Measurements from ENCODE around the gene NUDT8.
"Not testable (repeated sequence)": the region's sequence is repeated elsewhere in the genome, so short reads cannot be mapped to it uniquely, and the experiment has no call there.

The NUDT8 gene

GRCh38 chr11:67618901-67619659 lies 10.7 kb downstream of the NUDT8 start:
- POLR2A ChIA-PET; DNase-seq (ENCODE audit: extremely low spot score); CTCF ChIA-PET: not testable (repeated sequence)

- POLR2A ChIA-PET: no interaction called here
- DNase-seq (ENCODE audit: extremely low spot score): no peak
- TF ChIP-seq TARDBP (IDR thresholded peaks at IDR 0.05): no peak
- TF ChIP-seq FOXK2 (IDR thresholded peaks at IDR 0.05): no peak
- TF ChIP-seq FOXM1 (IDR thresholded peaks at IDR 0.05; ENCODE audit: borderline replicate concordance): no peak
- TF ChIP-seq ZNF384 (IDR thresholded peaks at IDR 0.05): no peak
- TF ChIP-seq ELF4 (IDR thresholded peaks at IDR 0.05): no peak
- TF ChIP-seq ARNT (IDR thresholded peaks at IDR 0.05): no peak
- no peak for TF ChIP-seq CTBP1 (IDR thresholded peaks at IDR 0.05; ENCODE audit: borderline replicate concordance)
- CTCF ChIA-PET: interaction anchor here (1.1 kb wide), 1 partner anchor 12 kb away, joined by 4 read pairs; the partner anchor contains the start of gene NUDT8
Observed at GRCh38 chr11:67617243-67617953, 12.3 kb downstream of the NUDT8 start.

- ChIA-PET CTCF (interaction anchor here (1.8 kb wide), 1 partner anchor 13 kb away, joined by 10 read pairs; the partner anchor contains the start of gene NUDT8), POLR2A (no interaction called here)
- no peak for TF ChIP-seq BHLHE40 (IDR thresholded peaks at IDR 0.05; ENCODE audit: borderline replicate concordance)
- no peak for TF ChIP-seq ZNF384 (IDR thresholded peaks at IDR 0.05)
- TF ChIP-seq TARDBP (IDR thresholded peaks at IDR 0.05): no peak
- TF ChIP-seq CTBP1 (IDR thresholded peaks at IDR 0.05; ENCODE audit: borderline replicate concordance): no peak
- no peak for TF ChIP-seq L3MBTL2 (conservative IDR thresholded peaks at IDR 0.05)
- TF ChIP-seq SP1 (IDR thresholded peaks at IDR 0.05): no peak
- TF ChIP-seq FOXA1 (IDR thresholded peaks at IDR 0.05): no peak
- no peak for TF ChIP-seq FOXK2 (IDR thresholded peaks at IDR 0.05)
- no peak for TF ChIP-seq FOXM1 (IDR thresholded peaks at IDR 0.05; ENCODE audit: borderline replicate concordance)
- no peak for TF ChIP-seq ELF4 (IDR thresholded peaks at IDR 0.05)
- TF ChIP-seq ARNT (IDR thresholded peaks at IDR 0.05): no peak
- no peak for TF ChIP-seq NFRKB (IDR thresholded peaks at IDR 0.05)
- TF ChIP-seq HDGF (IDR thresholded peaks at IDR 0.05; ENCODE audit: borderline replicate concordance): no peak
- TF ChIP-seq LEF1 (IDR thresholded peaks at IDR 0.05; ENCODE audit: borderline replicate concordance): no peak
- TF ChIP-seq PKNOX1 (IDR thresholded peaks at IDR 0.05): no peak
- TF ChIP-seq SUZ12 (IDR thresholded peaks at IDR 0.05): no peak
Observed at GRCh38 chr11:67616431-67617242, 13.1 kb downstream of the NUDT8 start.

GRCh38 chr11:67615728-67616430 lies 13.9 kb downstream of the NUDT8 start:
- TF ChIP-seq SUZ12 (IDR thresholded peaks at IDR 0.05): no peak
- TF ChIP-seq NFRKB (IDR thresholded peaks at IDR 0.05): no peak
- no peak for TF ChIP-seq FOXA1 (IDR thresholded peaks at IDR 0.05)
- TF ChIP-seq HDGF (IDR thresholded peaks at IDR 0.05; ENCODE audit: borderline replicate concordance): no peak
- TF ChIP-seq LEF1 (IDR thresholded peaks at IDR 0.05; ENCODE audit: borderline replicate concordance): no peak
- no peak for TF ChIP-seq TARDBP (IDR thresholded peaks at IDR 0.05)
- TF ChIP-seq SP1 (IDR thresholded peaks at IDR 0.05): no peak
- no peak for TF ChIP-seq ELF4 (IDR thresholded peaks at IDR 0.05)
- no peak for TF ChIP-seq ARNT (IDR thresholded peaks at IDR 0.05)
- no peak for TF ChIP-seq FOXM1 (IDR thresholded peaks at IDR 0.05; ENCODE audit: borderline replicate concordance)
- TF ChIP-seq L3MBTL2 (conservative IDR thresholded peaks at IDR 0.05): no peak
- TF ChIP-seq CTBP1 (IDR thresholded peaks at IDR 0.05; ENCODE audit: borderline replicate concordance): no peak
- TF ChIP-seq ZNF384 (IDR thresholded peaks at IDR 0.05): no peak
- TF ChIP-seq BHLHE40 (IDR thresholded peaks at IDR 0.05; ENCODE audit: borderline replicate concordance): no peak
- no peak for TF ChIP-seq PKNOX1 (IDR thresholded peaks at IDR 0.05)
- no peak for TF ChIP-seq FOXK2 (IDR thresholded peaks at IDR 0.05)
- CTCF ChIA-PET: interaction anchor here (1.8 kb wide), 1 partner anchor 13 kb away, joined by 10 read pairs; the partner anchor contains the start of gene NUDT8
- no peak for DNase-seq (ENCODE audit: extremely low spot score)
- POLR2A ChIA-PET: no interaction called here

More at GRCh38 chr11:67616431-67617242, 13.1 kb downstream of the NUDT8 start:
- DNase-seq (ENCODE audit: extremely low spot score): no peak

GRCh38 chr11:67614730-67615714 lies 14.7 kb downstream of the NUDT8 start:
- DNase-seq (ENCODE audit: extremely low spot score): peak; percentile 70
- no peak for TF ChIP-seq NFRKB (IDR thresholded peaks at IDR 0.05)
- TF ChIP-seq TARDBP (IDR thresholded peaks at IDR 0.05): no peak
- no peak for TF ChIP-seq SP1 (IDR thresholded peaks at IDR 0.05)
- no peak for TF ChIP-seq ZNF384 (IDR thresholded peaks at IDR 0.05)
- no peak for TF ChIP-seq FOXM1 (IDR thresholded peaks at IDR 0.05; ENCODE audit: borderline replicate concordance)
- TF ChIP-seq FOXA1 (IDR thresholded peaks at IDR 0.05): no peak
- no peak for TF ChIP-seq ARNT (IDR thresholded peaks at IDR 0.05)
- no peak for TF ChIP-seq LEF1 (IDR thresholded peaks at IDR 0.05; ENCODE audit: borderline replicate concordance)
- no peak for TF ChIP-seq FOXK2 (IDR thresholded peaks at IDR 0.05)
- TF ChIP-seq PKNOX1 (IDR thresholded peaks at IDR 0.05): no peak
- no peak for TF ChIP-seq ELF4 (IDR thresholded peaks at IDR 0.05)
- TF ChIP-seq BHLHE40 (IDR thresholded peaks at IDR 0.05; ENCODE audit: borderline replicate concordance): no peak
- no peak for TF ChIP-seq HDGF (IDR thresholded peaks at IDR 0.05; ENCODE audit: borderline replicate concordance)
- ChIA-PET CTCF (interaction anchor here (0.5 to 2.9 kb wide), 10 partner anchors 9 to 99 kb away, joined by 3 to 15 read pairs (median 4); partner anchors contain the start of gene NUDT8), POLR2A (interaction anchor here (0.6 to 3.0 kb wide), 3 partner anchors 14 to 42 kb away, joined by 3 to 13 read pairs (median 4); partner anchors contain the start of gene GSTP1)
